Liver (tissue), 9 donors: ENCODE measurements around the gene MTX1. TPM values are rescaled to one million over a fixed set of nuclear protein-coding genes. Genes with fewer than 3 reads are reported as not detected.
"Not testable (repeated sequence)": the region's sequence is repeated elsewhere in the genome, so short reads cannot be mapped to it uniquely, and the experiment has no call there.

ENCODE experiments used
- DNase-seq: peaks from one replicate; pipeline ENCODE4 v3.0.0-alpha.2; 2017; ENCODE audit warnings: low spot score
- H3K27ac ChIP-seq, 2 donors: one replicate each; pipeline ENCODE4 v1.7.0; 2013; ENCODE audit warnings: inconsistent platforms in 2 of 2, low read length in 2 of 2, control low read depth in 1 of 2, low read depth in 1 of 2, mild to moderate bottlenecking in 1 of 2
- H3K27me3 ChIP-seq, 4 donors: one replicate each; pipeline versions ENCODE4 v1.6.1 to v1.7.0; 2013; ENCODE audit warnings: low read length in 3 of 4, inconsistent platforms in 1 of 4, mild to moderate bottlenecking in 1 of 4, moderate library complexity in 1 of 4; ENCODE audit not compliant: control insufficient read depth in 4 of 4, insufficient read depth in 4 of 4
- H3K36me3 ChIP-seq, 4 donors: one replicate each; pipeline versions ENCODE4 v1.6.1 to v1.7.0; 2013; ENCODE audit warnings: low read length in 3 of 4, mild to moderate bottlenecking in 3 of 4, low read depth in 1 of 4, moderate library complexity in 1 of 4; ENCODE audit not compliant: control insufficient read depth in 4 of 4, insufficient read depth in 3 of 4
- H3K4me1 ChIP-seq, 4 donors: one replicate each; pipeline versions ENCODE4 v1.6.1 to v1.7.0; 2013; ENCODE audit warnings: low read length in 3 of 4, mild to moderate bottlenecking in 3 of 4, moderate library complexity in 1 of 4; ENCODE audit not compliant: control insufficient read depth in 4 of 4, insufficient read depth in 4 of 4
- H3K4me3 ChIP-seq, 3 donors: one replicate each; pipeline versions ENCODE4 v1.6.1 to v1.7.0; 2013; ENCODE audit warnings: low read length in 3 of 3, control low read depth in 1 of 3, low read depth in 1 of 3, mild to moderate bottlenecking in 1 of 3
- H3K9ac ChIP-seq, 2 donors: one replicate each; pipeline ENCODE4 v1.7.0; 2013; ENCODE audit warnings: low read length in 2 of 2, mild to moderate bottlenecking in 2 of 2, moderate library complexity in 2 of 2, control low read depth in 1 of 2, low read depth in 1 of 2
- H3K9me3 ChIP-seq, 4 donors: one replicate each; pipeline versions ENCODE4 v1.6.1 to v1.7.0; 2013; ENCODE audit warnings: low read length in 3 of 4; ENCODE audit not compliant: control insufficient read depth in 4 of 4
- FOXA1 ChIP-seq: IDR thresholded peaks from 2 replicates; pipeline ENCODE4 v1.6.1; 2016; ENCODE audit warnings: antibody characterized with exemption
- RAD21 ChIP-seq, 2 donors: IDR thresholded peaks; 2 replicates each; pipeline ENCODE4 v1.6.1; 2016; ENCODE audit warnings: antibody characterized with exemption in 2 of 2, mild to moderate bottlenecking in 2 of 2
- RXRA ChIP-seq, 2 donors: IDR thresholded peaks; 2 replicates each; pipeline ENCODE4 v1.6.1; 2017 to 2018; ENCODE audit warnings: antibody characterized with exemption in 2 of 2, mild to moderate bottlenecking in 1 of 2
- YY1 ChIP-seq: IDR thresholded peaks from 2 replicates; pipeline ENCODE4 v1.6.1; 2016; ENCODE audit warnings: antibody characterized with exemption, mild to moderate bottlenecking
- ZBTB33 ChIP-seq: IDR thresholded peaks from 2 replicates; pipeline ENCODE4 v1.6.1; 2016; ENCODE audit warnings: antibody characterized with exemption
- WGBS: extraction: QIAGEN DNeasy Blood & Tissue Kit; methylation state at CpG from one replicate; pipeline ENCODE4 v1.1.7; 2013; 5-methylcytosine and 5-hydroxymethylcytosine counted together
- polyA plus RNA-seq, 2 donors: library from polyadenylated mRNA; stranded (reverse) in 1 of 2; unstranded in 1 of 2; fragments of 200-250 nt in 1 of 2; fragments of >200 nt in 1 of 2; fragmentation: Nextera tagmentation in 1 of 2; extraction: Ambion mirVana in 1 of 2; gene quantifications; one replicate each; pipeline versions ENCODE4 v1.2.1 to v1.2.3, GENCODE V29; 2013 to 2015
- total RNA-seq, 2 donors: library from RNA; depleted of rRNA; stranded (reverse); fragments of >200 nt; gene quantifications; one replicate each; pipeline ENCODE4 v1.2.3, GENCODE V29; 2014
- TF ChIP-seq, protein P1 (sequence below): IDR thresholded peaks from 2 replicates; pipeline ENCODE4 v1.6.1; 2016; ENCODE audit warnings: antibody characterized with exemption, mild to moderate bottlenecking
- donor health status: healthy.
- donor health status: healthy.
- donor health status: healthy.
- donor health status: healthy.
- donor health status: healthy.

MTX1 gene
- total and polyA plus RNA-seq, 4 donors: 19.6 to 38.4 (median 28.5) TPM

GRCh38 chr1:155228096-155228427 is 19.6 kb downstream of the MTX1 start (continued):
- TF ChIP-seq, protein P1, sequence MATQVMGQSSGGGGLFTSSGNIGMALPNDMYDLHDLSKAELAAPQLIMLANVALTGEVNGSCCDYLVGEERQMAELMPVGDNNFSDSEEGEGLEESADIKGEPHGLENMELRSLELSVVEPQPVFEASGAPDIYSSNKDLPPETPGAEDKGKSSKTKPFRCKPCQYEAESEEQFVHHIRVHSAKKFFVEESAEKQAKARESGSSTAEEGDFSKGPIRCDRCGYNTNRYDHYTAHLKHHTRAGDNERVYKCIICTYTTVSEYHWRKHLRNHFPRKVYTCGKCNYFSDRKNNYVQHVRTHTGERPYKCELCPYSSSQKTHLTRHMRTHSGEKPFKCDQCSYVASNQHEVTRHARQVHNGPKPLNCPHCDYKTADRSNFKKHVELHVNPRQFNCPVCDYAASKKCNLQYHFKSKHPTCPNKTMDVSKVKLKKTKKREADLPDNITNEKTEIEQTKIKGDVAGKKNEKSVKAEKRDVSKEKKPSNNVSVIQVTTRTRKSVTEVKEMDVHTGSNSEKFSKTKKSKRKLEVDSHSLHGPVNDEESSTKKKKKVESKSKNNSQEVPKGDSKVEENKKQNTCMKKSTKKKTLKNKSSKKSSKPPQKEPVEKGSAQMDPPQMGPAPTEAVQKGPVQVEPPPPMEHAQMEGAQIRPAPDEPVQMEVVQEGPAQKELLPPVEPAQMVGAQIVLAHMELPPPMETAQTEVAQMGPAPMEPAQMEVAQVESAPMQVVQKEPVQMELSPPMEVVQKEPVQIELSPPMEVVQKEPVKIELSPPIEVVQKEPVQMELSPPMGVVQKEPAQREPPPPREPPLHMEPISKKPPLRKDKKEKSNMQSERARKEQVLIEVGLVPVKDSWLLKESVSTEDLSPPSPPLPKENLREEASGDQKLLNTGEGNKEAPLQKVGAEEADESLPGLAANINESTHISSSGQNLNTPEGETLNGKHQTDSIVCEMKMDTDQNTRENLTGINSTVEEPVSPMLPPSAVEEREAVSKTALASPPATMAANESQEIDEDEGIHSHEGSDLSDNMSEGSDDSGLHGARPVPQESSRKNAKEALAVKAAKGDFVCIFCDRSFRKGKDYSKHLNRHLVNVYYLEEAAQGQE: no peak
- TF ChIP-seq YY1 (no peak), ZBTB33 (no peak), RXRA (IDR thresholded peaks at IDR 0.05) (no peak), RAD21 (IDR thresholded peaks at IDR 0.05) (no peak), FOXA1 (no peak)

GRCh38 chr1:155231302-155231701 is 22.8 kb downstream of the MTX1 start:
- H3K4me3 ChIP-seq, DNase-seq, H3K27me3 ChIP-seq, H3K9ac ChIP-seq, H3K9me3 ChIP-seq, H3K27ac ChIP-seq, H3K36me3 ChIP-seq: not testable (repeated sequence)
- WGBS: 53% methylated on average over 3 of the region's 3 CpGs
- H3K4me1 ChIP-seq: peaks cover 2 to 13% (median 8%) of the 10 kb centered on the region in 4 donors

DNA sequence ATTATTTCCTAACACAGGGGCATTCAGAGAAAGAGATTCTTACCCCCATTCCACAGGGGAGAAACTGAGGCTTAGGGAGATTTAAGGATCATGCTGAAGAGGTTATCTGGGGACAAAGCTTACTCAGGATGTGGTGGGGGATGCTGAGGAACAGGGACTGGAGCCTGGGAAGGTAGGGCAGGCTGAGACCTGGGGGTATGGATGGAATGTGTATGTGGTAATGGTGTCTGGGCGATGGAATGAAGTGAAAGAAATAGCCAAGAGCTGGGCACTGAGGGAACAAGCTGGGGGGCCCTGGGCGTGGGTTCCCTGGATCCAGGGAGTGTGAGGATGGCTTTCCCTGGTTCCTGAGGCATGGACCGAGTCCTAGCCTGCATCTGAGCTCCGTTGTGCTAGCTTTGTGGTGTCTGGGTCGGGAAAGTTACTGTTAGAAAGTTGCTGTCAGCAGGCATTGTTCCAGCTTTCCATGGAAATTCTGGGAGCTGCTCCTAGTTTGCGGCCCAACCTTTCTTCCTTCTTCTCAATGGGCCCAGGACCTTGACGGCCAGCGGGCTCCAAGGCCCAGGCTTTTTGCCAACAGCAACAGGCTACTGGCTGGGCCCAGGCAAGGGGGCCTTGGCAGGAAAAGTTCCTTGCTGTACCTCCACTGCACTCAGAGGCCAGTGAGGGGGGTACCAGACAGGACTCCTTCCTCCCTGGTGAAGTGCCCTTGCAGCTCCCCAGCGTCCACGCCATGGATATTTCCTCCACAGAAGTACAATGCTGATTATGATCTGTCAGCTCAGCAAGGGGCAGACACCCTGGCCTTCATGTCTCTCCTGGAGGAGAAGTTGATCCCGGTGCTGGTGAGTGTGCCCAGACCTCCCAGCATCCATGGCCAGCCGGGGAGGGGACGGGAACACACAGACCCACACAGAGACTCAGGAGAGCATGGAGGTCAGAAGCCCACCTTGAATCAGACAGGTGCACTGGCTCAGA is 23.8 kb downstream of the MTX1 start:
- not testable (repeated sequence) for H3K27me3 ChIP-seq, H3K27ac ChIP-seq, H3K4me3 ChIP-seq, H3K4me1 ChIP-seq, H3K9me3 ChIP-seq, DNase-seq, H3K9ac ChIP-seq
- 82% methylated on average over 13 of the region's 13 CpGs for WGBS
- peaks cover 0 to 13% (median 4%) of the 10 kb centered on the region in 4 donors for H3K36me3 ChIP-seq

DNA sequence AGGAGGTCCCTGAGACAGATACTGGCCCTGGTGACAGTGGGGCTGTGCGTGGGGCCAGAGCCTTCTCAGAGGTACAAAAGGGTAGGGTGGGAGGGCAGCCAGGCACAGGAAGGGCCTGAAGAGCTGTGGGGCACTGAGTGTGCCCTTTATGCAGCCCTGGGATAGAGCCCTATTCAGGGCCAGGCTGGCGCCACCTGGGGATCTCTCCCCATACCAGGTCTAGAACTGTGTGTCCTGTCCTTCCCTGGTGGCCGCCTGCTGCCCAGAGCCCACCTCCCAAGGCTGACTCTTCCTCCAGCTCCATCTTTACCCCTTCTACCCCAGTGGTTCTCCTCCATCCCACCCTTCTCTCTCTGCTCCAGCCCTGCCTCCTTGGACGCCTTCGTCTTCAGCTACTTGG is 25.0 kb downstream of the MTX1 start:
- H3K4me1 ChIP-seq, H3K4me3 ChIP-seq, H3K9ac ChIP-seq, DNase-seq, H3K27ac ChIP-seq, H3K9me3 ChIP-seq, H3K27me3 ChIP-seq: not testable (repeated sequence)
- H3K36me3 ChIP-seq: peaks cover 0 to 17% (median 7%) of the 10 kb centered on the region in 4 donors
- WGBS: 98% methylated on average over 2 of the region's 5 CpGs

- not testable (repeated sequence) for H3K4me3 ChIP-seq, H3K4me1 ChIP-seq, H3K9ac ChIP-seq, H3K9me3 ChIP-seq, DNase-seq, H3K27me3 ChIP-seq, H3K27ac ChIP-seq
- WGBS: 95% methylated on average over 8 of the region's 9 CpGs
- peaks cover 2 to 17% (median 7%) of the 10 kb centered on the region in 4 donors for H3K36me3 ChIP-seq
These were observed 26.9 kb downstream of the MTX1 start for GRCh38 chr1:155235375-155235774.
